Fibroblast of villous mesenchyme (primary cell): ENCODE data around the gene MIPEP. TPM values are rescaled to one million over a fixed set of nuclear protein-coding genes. Genes with fewer than 3 reads are reported as not detected.

ENCODE experiments used
- DNase-seq: peaks from one replicate; pipeline ENCODE4 v3.0.0-alpha.2; 2010; ENCODE audit warnings: low read depth
- H3K4me3 ChIP-seq: 2 replicates; pipeline ENCODE4 v1.5.1; 2011; ENCODE audit warnings: low read depth, mild to moderate bottlenecking, low read length
- total RNA-seq: library from RNA; depleted of rRNA; stranded (reverse); fragments of >200 nt; gene quantifications from 2 replicates; pipeline ENCODE4 v1.2.3, GENCODE V29; 2012
- TF ChIP-seq, protein P1 (sequence below): IDR thresholded peaks from 2 replicates; pipeline ENCODE4 v1.5.1; 2012; ENCODE audit warnings: low read depth, mild to moderate bottlenecking, low read length; ENCODE audit not compliant: insufficient read depth

The MIPEP gene
- total RNA-seq, 1 donor = 38.9 TPM

DNA sequence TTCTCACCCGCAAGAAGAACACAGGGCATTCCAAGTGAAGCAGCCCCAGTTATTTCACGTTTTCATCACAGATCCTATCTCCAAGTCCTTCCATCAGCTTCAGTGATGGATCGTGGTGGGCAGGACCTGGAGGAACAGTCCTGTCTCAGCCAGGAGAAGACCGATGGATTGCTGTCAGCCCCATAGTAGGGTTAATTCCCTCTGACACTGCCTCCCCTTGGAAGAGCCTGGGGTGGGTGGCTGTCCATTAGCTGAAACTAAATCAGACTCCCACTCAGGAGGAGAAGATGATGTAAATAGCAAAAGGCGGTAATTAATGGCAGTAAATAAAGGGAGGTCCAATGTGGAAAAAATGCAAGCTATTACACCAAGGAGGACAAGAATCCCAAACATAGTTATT, 188.0 kb downstream of the MIPEP start:
- H3K4me3 ChIP-seq = no peak overlapping the region
- no peak for DNase-seq
- TF ChIP-seq, protein P1, sequence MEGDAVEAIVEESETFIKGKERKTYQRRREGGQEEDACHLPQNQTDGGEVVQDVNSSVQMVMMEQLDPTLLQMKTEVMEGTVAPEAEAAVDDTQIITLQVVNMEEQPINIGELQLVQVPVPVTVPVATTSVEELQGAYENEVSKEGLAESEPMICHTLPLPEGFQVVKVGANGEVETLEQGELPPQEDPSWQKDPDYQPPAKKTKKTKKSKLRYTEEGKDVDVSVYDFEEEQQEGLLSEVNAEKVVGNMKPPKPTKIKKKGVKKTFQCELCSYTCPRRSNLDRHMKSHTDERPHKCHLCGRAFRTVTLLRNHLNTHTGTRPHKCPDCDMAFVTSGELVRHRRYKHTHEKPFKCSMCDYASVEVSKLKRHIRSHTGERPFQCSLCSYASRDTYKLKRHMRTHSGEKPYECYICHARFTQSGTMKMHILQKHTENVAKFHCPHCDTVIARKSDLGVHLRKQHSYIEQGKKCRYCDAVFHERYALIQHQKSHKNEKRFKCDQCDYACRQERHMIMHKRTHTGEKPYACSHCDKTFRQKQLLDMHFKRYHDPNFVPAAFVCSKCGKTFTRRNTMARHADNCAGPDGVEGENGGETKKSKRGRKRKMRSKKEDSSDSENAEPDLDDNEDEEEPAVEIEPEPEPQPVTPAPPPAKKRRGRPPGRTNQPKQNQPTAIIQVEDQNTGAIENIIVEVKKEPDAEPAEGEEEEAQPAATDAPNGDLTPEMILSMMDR = no peak

DNA sequence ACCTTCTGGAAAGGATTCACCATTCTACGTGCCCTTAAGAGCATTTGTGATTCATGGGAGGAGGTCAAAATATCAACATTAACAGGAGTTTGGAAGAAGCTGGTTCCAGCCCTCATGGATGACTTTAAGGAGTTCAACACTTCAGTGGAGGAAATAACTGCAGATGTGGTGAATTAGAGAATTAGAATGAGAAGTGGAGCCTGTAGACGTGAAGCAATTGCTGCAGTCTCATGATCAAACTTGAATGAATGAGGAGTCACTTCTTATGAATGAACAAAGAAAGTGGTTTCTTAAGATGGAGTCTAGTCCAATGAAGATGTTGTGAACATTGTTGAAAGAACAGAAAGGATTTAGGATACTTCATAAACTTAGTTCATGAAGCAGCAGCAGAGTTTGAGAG, 189.9 kb downstream of the MIPEP start:
- DNase-seq = no peak
- TF ChIP-seq, protein P1 = no peak
- no peak overlapping the region for H3K4me3 ChIP-seq

DNA sequence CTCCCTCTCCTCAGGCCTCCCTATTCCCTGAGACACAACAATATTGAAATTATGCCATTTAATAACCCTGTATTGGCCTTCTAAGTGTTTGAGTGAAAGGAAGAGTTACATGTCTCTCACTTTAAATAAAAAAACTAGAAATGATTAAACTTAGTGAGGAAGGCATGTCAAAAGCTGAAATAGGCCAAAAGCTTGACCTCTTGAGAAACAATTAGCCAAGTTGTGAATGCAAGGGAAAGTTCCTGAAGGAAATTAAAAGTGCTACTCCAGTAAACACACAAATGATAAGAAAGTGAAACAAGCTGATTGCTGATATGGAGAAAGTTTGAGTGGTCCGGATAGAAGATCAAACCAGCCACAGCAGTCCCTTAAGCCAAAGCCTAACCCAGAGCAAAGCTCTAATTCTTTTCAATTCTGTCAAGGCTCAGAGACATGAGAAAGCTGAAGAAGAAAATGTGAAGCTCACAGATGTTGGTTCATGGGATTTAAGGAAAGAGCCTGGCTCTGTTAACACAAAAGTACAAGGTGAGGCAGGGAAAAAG, 191.4 kb downstream of the MIPEP start:
- H3K4me3 ChIP-seq = no peak overlapping the region
- TF ChIP-seq, protein P1 = no peak
- no peak for DNase-seq

DNA sequence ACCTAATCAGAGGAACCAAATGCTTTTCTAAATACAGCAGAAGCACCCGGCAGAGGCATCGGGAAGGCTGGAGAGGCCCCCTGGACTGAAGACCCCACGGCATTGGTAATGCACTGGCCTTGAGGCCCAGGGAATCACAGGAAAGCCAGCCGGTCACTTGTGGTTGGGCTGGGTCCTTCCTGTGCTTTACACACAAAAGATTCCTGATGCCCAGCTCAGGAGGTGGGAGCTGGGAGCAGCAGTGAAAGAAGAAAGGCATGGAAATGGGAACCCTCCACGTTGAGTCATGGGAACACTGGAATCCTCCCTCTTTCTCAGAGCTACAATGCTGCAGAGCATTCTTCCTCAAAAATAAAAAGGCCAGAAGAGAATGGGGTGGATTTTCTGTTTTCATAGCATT, 192.6 kb downstream of the MIPEP start:
- H3K4me3 ChIP-seq = no peak overlapping the region
- TF ChIP-seq, protein P1 = no peak
- DNase-seq = no peak

GRCh38 chr13:23695711-23696464, 193.3 kb downstream of the MIPEP start:
- DNase-seq = no peak
- TF ChIP-seq, protein P1 = no peak
- no peak overlapping the region for H3K4me3 ChIP-seq

- TF ChIP-seq, protein P1 = no peak
- DNase-seq = no peak
- H3K4me3 ChIP-seq = no peak overlapping the region
Measured at GRCh38 chr13:23695196-23695595, 194.0 kb downstream of the MIPEP start.
